Measurements from ENCODE around the gene SLC9A3. TPM values are rescaled to one million over a fixed set of nuclear protein-coding genes. Genes with fewer than 3 reads are reported as not detected.

Gene SLC9A3
- total RNA-seq, 1 experiment from 2014 or later, result 3.1 TPM

Other genes with a start within 250 kb of the SLC9A3 start
- gene AHRR, start 202.7 kb downstream of the SLC9A3 start, total RNA-seq (2014; rRNA removed; shearing (Covaris generic)), result 17.8 and 22.6 TPM in 2 replicates
- gene EXOC3, start 81.3 kb downstream of the SLC9A3 start, total RNA-seq (2014; rRNA removed; shearing (Covaris generic)), result 21.0 and 26.9 TPM in 2 replicates
- gene CEP72, start 87.9 kb upstream of the SLC9A3 start, total RNA-seq (2014; rRNA removed; shearing (Covaris generic)), result 5.7 and 8.2 TPM in 2 replicates
- gene TPPP, start 168.9 kb upstream of the SLC9A3 start, total RNA-seq (2014; rRNA removed; shearing (Covaris generic)), result not detected in 2 replicates